ENCODE data around the gene POLD1. TPM values are rescaled to one million over a fixed set of nuclear protein-coding genes. Genes with fewer than 3 reads are reported as not detected.

Gene POLD1
- total RNA-seq, 2 experiments from 2014 or later: 190 to 191 TPM

DNA sequence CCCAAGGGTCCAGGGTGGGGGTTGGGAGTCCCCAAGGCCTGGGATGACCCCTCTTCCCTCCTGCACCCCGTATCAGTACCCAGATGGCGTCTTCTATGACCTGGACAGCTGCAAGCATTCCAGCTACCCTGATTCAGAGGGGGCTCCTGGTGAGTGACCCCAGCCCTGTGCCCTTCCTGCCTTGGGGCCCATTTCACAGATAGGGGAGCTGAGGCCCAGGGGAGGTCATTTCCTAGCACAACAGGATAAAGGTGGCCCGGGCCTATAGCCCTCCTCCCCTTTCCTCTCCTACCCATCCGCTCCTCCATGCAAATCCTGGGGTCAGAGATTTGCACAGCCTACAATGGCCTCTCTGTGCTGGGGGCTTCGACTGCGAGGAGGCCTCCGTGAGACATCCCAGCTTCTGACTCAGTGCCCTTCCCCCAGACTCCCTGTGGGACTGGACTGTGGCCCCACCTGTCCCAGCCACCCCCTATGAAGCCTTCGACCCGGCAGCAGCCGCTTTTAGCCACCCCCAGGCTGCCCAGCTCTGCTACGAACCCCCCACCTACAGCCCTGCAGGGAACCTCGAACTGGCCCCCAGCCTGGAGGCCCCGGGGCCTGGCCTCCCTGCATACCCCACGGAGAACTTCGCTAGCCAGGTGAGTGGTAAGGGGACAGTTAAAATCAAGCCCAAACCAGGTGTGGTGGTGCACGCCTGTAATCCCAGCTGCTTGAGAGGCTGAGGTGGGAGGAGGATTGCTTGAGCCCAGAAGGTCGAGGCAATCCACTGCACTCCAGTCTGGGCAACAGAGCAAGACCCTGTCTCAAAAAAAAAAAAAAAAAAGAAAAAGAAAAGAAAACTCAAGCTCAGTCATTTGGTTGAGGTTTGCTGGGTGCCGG, 38.5 kb downstream of the POLD1 start:
- intact Hi-C loops (cut with micrococcal nuclease): no loop called here
- CTCF ChIA-PET: no interaction called here
- Mint-ChIP-seq H3K9me3 (no peaks in the 10 kb centered on the region), H3K4me1 (ENCODE audit: low read depth) (peaks cover 7% of the 10 kb centered on the region), H3K27ac (no peak overlapping the region), H3K27me3 (peaks cover 28% of the 10 kb centered on the region), H3K4me3 (no peak overlapping the region), H3K36me3 (peaks cover 2% of the 10 kb centered on the region)
- DNase-seq: no peak
- POLR2A ChIA-PET: no interaction called here

DNA sequence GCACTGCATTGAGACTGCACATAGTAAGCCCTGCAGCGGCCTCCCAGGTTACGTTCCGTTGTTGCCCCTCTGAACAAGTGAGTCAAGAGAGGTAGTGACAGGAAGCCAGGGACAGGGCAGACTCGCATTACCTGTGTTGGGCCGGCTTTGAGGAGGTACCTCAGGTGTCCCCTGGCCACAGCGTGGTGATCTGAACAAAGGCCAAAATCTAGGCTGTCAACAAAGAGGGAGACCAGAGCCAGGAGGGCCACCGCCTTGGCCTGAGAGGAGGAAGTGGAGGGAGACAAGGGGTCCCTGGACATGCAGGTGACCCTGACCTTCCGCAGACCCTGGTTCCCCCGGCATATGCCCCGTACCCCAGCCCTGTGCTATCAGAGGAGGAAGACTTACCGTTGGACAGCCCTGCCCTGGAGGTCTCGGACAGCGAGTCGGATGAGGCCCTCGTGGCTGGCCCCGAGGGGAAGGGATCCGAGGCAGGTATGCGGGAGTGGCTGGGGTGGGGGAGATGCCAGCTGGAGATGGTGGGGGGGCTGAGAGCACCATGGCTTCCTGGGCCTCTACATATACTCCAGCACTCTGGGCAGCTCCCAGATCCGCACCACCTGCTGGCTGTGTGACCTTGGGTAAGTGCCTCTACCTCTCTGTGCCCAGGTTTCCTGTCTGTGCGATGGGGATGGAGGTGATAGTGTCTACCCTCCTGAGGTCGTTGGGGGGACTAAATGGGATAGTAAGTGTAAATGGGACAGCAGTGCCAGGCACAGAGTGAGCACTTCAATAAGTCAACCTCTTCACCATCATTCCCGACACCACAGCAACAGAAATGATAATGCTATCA, 39.3 kb downstream of the POLD1 start:
- no peak for DNase-seq
- POLR2A ChIA-PET: no interaction called here
- CTCF ChIA-PET: interaction anchor here (1.0 kb wide), 1 partner anchor 37 kb away, joined by 3 read pairs; no protein-coding TSS in a partner anchor

GRCh38 chr19:50425581-50425980, 41.4 kb downstream of the POLD1 start:
- Mint-ChIP-seq H3K27me3 (peaks cover 22% of the 10 kb centered on the region), H3K36me3 (peaks cover 2% of the 10 kb centered on the region), H3K4me3 (no peak overlapping the region), H3K4me1 (ENCODE audit: low read depth) (peaks cover 5% of the 10 kb centered on the region), H3K27ac (no peak overlapping the region), H3K9me3 (no peaks in the 10 kb centered on the region)
- ChIA-PET POLR2A (no interaction called here), CTCF (no interaction called here)
- DNase-seq: no peak
- intact Hi-C loops (cut with micrococcal nuclease): no loop called here

More for the DNA sequence above, 39.3 kb downstream of the POLD1 start:
- H3K36me3 Mint-ChIP-seq: peaks cover 2% of the 10 kb centered on the region
- intact Hi-C loops (cut with micrococcal nuclease): no loop called here
- H3K4me1 Mint-ChIP-seq (ENCODE audit: low read depth): peaks cover 7% of the 10 kb centered on the region
- no peaks in the 10 kb centered on the region for H3K9me3 Mint-ChIP-seq
- H3K27me3 Mint-ChIP-seq: peaks cover 26% of the 10 kb centered on the region
- no peak overlapping the region for H3K27ac Mint-ChIP-seq
- no peak overlapping the region for H3K4me3 Mint-ChIP-seq

DNA sequence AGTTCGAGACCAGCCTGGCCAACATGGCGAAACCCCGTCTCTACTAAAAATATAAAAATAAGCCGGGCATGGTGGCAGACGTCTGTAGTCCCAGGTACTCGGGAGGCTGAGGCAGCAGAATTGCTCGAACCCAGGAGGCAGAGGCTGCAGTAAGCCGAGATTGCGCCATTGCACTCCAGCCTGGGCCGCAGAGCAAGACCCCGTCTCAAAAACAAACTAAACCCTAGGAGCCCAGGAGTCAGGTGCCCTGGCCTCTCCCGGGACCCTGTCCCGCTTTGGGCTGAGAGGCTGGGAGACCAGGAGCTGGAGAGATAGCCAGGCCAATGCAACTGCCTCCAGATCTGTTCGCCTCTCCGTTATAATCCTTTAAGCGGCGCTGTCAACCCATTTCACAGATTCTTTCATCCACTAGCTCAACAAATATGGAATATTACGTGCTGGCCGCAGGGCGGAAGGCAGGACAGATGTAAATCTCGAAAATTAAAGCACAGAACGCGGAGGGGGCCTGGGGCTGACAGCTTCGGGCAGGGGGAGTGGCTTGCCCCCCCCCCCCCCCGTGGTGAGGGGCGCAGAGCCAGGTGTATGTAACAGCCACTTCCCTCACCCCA, 43.3 kb downstream of the POLD1 start:
- DNase-seq: no peak
- H3K9me3 Mint-ChIP-seq: no peaks in the 10 kb centered on the region
- POLR2A ChIA-PET: no interaction called here
- CTCF ChIA-PET: interaction anchor here (0.7 kb wide), 1 partner anchor 69 kb away, joined by 3 read pairs; no protein-coding TSS in a partner anchor
- intact Hi-C loops (cut with micrococcal nuclease): no loop called here
- no peaks in the 10 kb centered on the region for H3K36me3 Mint-ChIP-seq
- H3K4me1 Mint-ChIP-seq (ENCODE audit: low read depth): peaks cover 16% of the 10 kb centered on the region
- H3K4me3 Mint-ChIP-seq: no peak overlapping the region
- peaks cover 18% of the 10 kb centered on the region for H3K27me3 Mint-ChIP-seq
- no peak overlapping the region for H3K27ac Mint-ChIP-seq

DNA sequence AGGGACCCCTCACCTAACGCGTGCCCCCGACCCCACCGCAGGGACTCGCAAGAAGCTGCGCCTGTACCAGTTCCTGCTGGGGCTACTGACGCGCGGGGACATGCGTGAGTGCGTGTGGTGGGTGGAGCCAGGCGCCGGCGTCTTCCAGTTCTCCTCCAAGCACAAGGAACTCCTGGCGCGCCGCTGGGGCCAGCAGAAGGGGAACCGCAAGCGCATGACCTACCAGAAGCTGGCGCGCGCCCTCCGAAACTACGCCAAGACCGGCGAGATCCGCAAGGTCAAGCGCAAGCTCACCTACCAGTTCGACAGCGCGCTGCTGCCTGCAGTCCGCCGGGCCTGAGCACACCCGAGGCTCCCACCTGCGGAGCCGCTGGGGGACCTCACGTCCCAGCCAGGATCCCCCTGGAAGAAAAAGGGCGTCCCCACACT, 43.9 kb downstream of the POLD1 start:
- Mint-ChIP-seq H3K36me3 (no peaks in the 10 kb centered on the region), H3K27me3 (peaks cover 21% of the 10 kb centered on the region), H3K9me3 (no peaks in the 10 kb centered on the region), H3K4me3 (peak overlapping the region; percentile 41), H3K27ac (no peak overlapping the region), H3K4me1 (ENCODE audit: low read depth) (peaks cover 16% of the 10 kb centered on the region)
- DNase-seq: peak; percentile 47
- POLR2A ChIA-PET: no interaction called here
- CTCF ChIA-PET: no interaction called here
- intact Hi-C loops (cut with micrococcal nuclease): no loop called here

DNA sequence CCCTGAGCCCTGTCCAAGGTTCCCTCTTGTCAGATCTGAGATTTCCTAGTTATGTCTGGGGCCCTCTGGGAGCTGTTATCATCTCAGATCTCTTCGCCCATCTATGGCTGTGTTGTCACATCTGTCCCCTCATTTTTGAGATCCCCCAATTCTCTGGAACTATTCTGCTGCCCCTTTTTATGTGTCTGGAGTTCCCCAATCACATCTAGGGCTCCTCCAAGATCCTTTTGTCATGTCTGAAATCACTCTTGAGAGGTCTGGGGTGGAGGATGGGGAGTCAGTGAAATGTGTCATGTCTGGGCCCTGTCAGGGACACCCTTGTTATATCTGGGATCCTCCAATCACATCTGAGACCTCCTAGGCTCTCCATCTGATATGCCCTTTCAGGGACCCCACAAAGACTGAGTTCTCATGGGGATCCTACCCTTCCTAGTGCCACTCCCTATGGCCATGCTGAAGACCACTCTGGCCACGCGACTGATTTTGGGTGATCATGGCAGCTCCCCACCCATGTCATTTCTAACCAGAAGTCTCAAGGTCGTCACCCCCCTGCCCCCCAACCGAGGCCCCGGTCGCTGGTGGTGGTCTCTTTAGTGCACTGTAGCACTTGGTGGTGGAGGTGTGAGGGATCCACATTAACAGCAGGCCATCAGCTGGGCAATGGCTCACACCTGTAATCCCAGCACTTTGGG, 44.8 kb downstream of the POLD1 start:
- Mint-ChIP-seq H3K9me3 (no peaks in the 10 kb centered on the region), H3K4me1 (ENCODE audit: low read depth) (peaks cover 16% of the 10 kb centered on the region), H3K36me3 (no peaks in the 10 kb centered on the region), H3K27ac (no peak overlapping the region), H3K27me3 (peaks cover 23% of the 10 kb centered on the region), H3K4me3 (no peak overlapping the region)
- POLR2A ChIA-PET: no interaction called here
- CTCF ChIA-PET: interaction anchor here (1.2 kb wide), 1 partner anchor 31 kb away, joined by 3 read pairs; no protein-coding TSS in a partner anchor
- no peak for DNase-seq
- intact Hi-C loops (cut with micrococcal nuclease): no loop called here

- no peak for DNase-seq
- H3K36me3 Mint-ChIP-seq: no peaks in the 10 kb centered on the region
- H3K27me3 Mint-ChIP-seq: peaks cover 24% of the 10 kb centered on the region
- ChIA-PET CTCF (interaction anchor here (1.8 to 2.1 kb wide), 2 partner anchors 30 to 74 kb away, joined by 7 to 8 read pairs; no protein-coding TSS in a partner anchor), POLR2A (interaction anchor here (0.6 kb wide), 1 partner anchor 36 kb away, joined by 5 read pairs; no protein-coding TSS in a partner anchor)
- peaks cover 16% of the 10 kb centered on the region for H3K4me1 Mint-ChIP-seq (ENCODE audit: low read depth)
- H3K9me3 Mint-ChIP-seq: no peaks in the 10 kb centered on the region
- intact Hi-C loops (cut with micrococcal nuclease): no loop called here
- H3K4me3 Mint-ChIP-seq: peak overlapping the region; percentile 74
- no peak overlapping the region for H3K27ac Mint-ChIP-seq
Observed at GRCh38 chr19:50430888-50431342, 46.8 kb downstream of the POLD1 start.

DNA sequence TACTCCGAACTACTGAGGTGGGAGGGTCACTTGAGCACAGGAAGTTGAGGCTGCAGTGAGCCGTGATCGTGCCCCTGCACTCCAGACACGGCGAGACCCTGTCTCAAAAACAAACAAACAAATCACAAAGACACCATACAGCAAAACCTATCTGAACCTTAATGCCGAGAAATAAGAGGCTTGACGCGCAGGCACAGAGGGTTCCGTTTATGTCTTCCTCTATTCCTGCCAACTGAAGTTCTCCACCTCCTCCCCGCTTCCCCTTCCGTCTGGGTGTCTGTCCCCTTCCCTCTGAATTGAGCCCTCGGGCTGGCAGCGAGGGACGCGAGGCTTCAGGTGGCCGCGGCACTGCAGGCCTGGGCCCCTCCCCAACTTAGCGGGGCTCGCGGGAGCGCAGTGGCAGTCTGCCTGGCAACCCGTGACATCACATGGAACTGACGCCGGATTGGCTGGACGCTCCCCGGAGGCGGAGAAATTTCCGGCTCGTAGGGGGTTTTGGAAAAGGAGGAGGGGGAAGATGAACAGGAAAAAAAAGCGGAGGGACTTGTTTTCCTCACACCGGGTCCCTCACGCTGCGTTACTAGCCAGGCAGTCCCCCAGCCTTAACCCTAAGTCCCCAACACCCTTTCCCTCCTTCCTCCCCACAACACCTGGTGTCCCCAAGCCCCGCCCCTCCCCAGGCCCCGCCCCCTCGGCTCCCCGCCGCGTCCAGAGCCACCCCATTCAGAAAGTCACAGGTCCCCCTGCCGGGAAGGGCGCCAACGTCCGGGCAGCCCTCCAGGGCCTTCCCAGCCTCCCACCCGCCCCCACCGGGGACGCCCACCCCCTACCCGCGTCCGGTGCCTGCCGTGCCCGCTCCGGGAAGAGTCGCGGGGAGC, 47.4 kb downstream of the POLD1 start:
- CTCF ChIA-PET: interaction anchor here (1.8 to 2.1 kb wide), 2 partner anchors 29 to 74 kb away, joined by 7 to 8 read pairs; no protein-coding TSS in a partner anchor
- H3K27ac Mint-ChIP-seq: peak overlapping the region; percentile 87
- intact Hi-C loops (cut with micrococcal nuclease): no loop called here
- H3K9me3 Mint-ChIP-seq: no peaks in the 10 kb centered on the region
- no peaks in the 10 kb centered on the region for H3K36me3 Mint-ChIP-seq
- POLR2A ChIA-PET: no interaction called here
- DNase-seq: peak; percentile 93
- peaks cover 24% of the 10 kb centered on the region for H3K27me3 Mint-ChIP-seq
- H3K4me1 Mint-ChIP-seq (ENCODE audit: low read depth): peaks cover 16% of the 10 kb centered on the region
- peak overlapping the region; percentile 74 for H3K4me3 Mint-ChIP-seq

- peaks cover 16% of the 10 kb centered on the region for H3K4me1 Mint-ChIP-seq (ENCODE audit: low read depth)
- H3K9me3 Mint-ChIP-seq: no peaks in the 10 kb centered on the region
- POLR2A ChIA-PET: no interaction called here
- peaks cover 24% of the 10 kb centered on the region for H3K27me3 Mint-ChIP-seq
- H3K4me3 Mint-ChIP-seq: peak within 1 kb of the TSS; percentile 74
- CTCF ChIA-PET: interaction anchor here (2.1 kb wide), 1 partner anchor 28 kb away, joined by 8 read pairs; no protein-coding TSS in a partner anchor
- intact Hi-C loops (cut with micrococcal nuclease): no loop called here
- no peaks in the 10 kb centered on the region for H3K36me3 Mint-ChIP-seq
- DNase-seq: peak; percentile 21
- peak within 1 kb of the TSS; percentile 87 for H3K27ac Mint-ChIP-seq
Observed at GRCh38 chr19:50432221-50433028, 48.3 kb downstream of the POLD1 start, which contains the start of gene MYBPC2. Gene MYBPC2 (plus strand): TSS chr19:50432892. CDS start chr19:50432954, 62 bp downstream.

Data from activated CD4-positive, alpha-beta memory T cell treated with anti-CD3 and anti-CD28 coated beads for 36 hours (primary cell).